GM12878 (cell line): Measurements from ENCODE around the gene GOLGA8M.
"Not testable (repeated sequence)": the region's sequence is repeated elsewhere in the genome, so short reads cannot be mapped to it uniquely, and the experiment has no call there.

Experiments used
- CBX5 ChIP-seq: sonication (generic); IDR thresholded peaks from 2 replicates; pipeline ENCODE4 v1.6.1; 2016; ENCODE audit warnings: low read depth, moderate library complexity, mild to moderate bottlenecking, inconsistent platforms
- CREB1 ChIP-seq: IDR thresholded peaks from 2 replicates; pipeline ENCODE4 v1.6.1; 2012; ENCODE audit warnings: low read depth, mild to moderate bottlenecking, inconsistent platforms
- MAX ChIP-seq: IDR thresholded peaks from 2 replicates; pipeline ENCODE4 v1.6.1; 2012; ENCODE audit warnings: low read depth, low read length, improper control_type of control experiment
- POU2F2 ChIP-seq: IDR thresholded peaks from 3 replicates; pipeline ENCODE4 v1.6.1; 2011; ENCODE audit warnings: low read depth, mild to moderate bottlenecking, low read length, borderline replicate concordance
- RELA ChIP-seq: fragments of 450-650 bp; IDR thresholded peaks from 2 replicates; pipeline ENCODE4 v1.8.0; 2014; ENCODE audit warnings: borderline replicate concordance; ENCODE audit not compliant: partially characterized antibody
- SREBF1 ChIP-seq: IDR thresholded peaks from 2 replicates; pipeline ENCODE4 v1.6.1; 2012; ENCODE audit warnings: mild to moderate bottlenecking, low read length
- SRF ChIP-seq, 2 experiments: IDR thresholded peaks; 2 replicates each; pipeline ENCODE4 v1.6.1; 2011; ENCODE audit warnings: low read depth in 2 of 2, low read length in 2 of 2, mild to moderate bottlenecking in 1 of 2, moderate library complexity in 1 of 2
- USF2 ChIP-seq: IDR thresholded peaks from 2 replicates; pipeline ENCODE4 v1.6.1; 2011; ENCODE audit warnings: low read depth, low read length, improper control_type of control experiment, borderline replicate concordance
- ZNF217 ChIP-seq: fragments of 450-650 bp; IDR thresholded peaks from 2 replicates; pipeline ENCODE4 v1.6.1; 2017; ENCODE audit warnings: antibody characterized with exemption, mild to moderate bottlenecking

DNA sequence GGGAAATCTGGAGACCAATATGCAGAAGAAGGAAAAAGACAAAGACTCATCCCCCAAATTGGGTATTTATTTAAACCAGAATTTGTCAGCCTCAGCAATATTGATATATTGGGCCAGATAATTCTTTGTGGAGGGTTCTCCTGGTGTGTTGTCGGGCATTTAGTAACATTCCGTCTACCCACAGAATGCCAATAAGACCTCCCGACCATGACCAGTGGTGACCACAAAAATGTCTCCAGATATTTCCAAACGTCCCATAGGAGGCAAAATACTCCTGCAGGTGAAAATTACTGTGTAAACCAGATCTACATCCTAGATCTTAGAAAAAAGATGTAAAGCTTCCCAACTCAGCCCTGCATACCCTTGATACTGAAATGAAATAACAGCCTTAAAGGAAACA is 2.0 kb upstream of the GOLGA8M start:
- not testable (repeated sequence) for TF ChIP-seq MAX; SRF (IDR thresholded peaks at IDR 0.05; ENCODE audit: low read depth in 2 of 2, low read length in 2 of 2); CREB1; RELA; POU2F2; CBX5; SREBF1; ZNF217; USF2
